Coronary artery (tissue), 2 donors: ENCODE data around the gene DIP2A.

ENCODE experiments used
- DNase-seq: peaks from one replicate; pipeline ENCODE4 v3.0.0-alpha.2; 2017; ENCODE audit warnings: low spot score
- H3K27ac ChIP-seq, 2 donors: fragments of 200-600 bp; sonication (generic); one replicate each; pipeline ENCODE4 v1.5.1; 2016 to 2019
- H3K4me3 ChIP-seq: fragments of 200-600 bp; sonication (generic); 2 replicates; pipeline ENCODE4 v1.5.1; 2016; ENCODE audit warnings: mild to moderate bottlenecking, moderate library complexity
- TF ChIP-seq, protein P1 (sequence below): fragments of 200-600 bp; sonication (generic); IDR thresholded peaks from one replicate; pipeline ENCODE4 v1.5.1; 2019; ENCODE audit warnings: antibody characterized with exemption

DIP2A gene

DNA sequence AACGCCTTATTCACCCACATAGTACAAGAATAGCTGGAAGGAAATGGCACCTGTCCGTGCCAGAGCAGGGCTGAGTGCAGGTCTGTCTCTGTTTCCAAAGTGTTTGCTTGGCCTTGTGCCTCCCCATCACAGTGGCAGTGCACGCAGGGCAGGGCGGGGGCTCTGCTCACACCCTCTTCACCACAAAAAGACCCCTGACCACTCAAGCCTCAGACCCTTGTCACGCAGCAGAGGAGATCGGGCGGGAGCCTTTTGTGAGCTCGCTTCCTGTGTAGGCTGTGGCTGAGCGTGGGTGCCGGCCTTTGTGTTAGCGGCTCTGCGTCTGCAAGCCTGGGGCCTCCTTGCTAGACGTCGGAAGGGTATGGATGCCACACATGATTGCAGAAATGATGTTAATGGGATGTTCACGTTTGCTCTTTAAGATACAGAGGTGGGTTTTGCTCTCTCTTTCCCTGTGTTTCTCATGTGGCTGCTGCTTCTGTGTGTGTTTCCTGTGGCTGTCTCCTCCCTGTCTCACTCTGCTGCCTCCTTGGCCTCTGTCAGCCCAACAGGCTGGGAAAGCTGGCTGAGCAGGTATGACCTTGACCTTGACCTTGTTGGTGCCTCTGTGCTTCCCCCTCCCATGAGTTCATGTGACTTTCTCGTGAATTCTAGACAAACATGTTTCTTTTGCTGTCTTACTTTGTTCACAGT is 100.7 kb downstream of the DIP2A start:
- no peak overlapping the region for H3K27ac ChIP-seq
- no peak overlapping the region for H3K4me3 ChIP-seq

DNA sequence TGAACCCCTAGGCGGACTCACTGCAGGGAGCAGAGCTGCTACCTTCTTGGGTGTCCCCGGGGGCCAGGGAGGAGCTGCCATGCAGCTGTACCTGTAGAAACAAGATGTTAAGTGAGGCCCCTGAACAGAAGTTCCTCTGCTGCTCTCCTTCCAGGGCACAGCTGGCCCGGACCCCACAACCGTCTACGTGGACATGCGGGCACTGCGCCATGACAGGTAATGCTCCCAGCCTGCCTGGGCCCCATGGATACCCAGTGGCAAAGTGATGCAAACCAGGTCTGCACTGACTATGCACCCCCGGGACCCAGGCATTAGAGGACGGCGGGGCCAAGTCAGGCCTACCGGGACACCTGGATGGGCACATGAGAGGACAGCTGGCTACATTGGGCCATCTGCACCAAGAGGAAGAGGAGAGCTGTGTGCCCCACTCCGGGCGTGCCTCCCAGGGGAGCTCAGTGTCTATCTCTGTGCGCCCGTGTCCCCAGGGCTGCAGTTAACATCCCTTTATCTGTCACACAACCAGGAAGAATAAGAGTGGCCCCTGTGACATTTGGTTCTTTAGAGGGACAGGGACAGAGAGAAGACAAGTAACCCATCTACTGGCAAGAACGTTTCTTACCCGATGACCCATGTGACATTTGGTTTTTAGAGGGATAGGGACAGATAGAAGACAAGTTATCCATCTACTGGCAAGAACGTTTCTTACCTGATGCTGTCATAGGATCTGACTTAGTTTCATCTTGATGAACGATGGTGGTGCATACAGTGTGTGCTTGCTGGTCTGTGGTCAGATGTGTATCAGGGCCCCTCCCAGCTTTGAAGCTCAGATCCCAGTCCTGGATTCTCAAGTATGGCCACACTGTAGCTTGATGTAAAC is 102.1 kb downstream of the DIP2A start:
- DNase-seq = no peak
- TF ChIP-seq, protein P1, sequence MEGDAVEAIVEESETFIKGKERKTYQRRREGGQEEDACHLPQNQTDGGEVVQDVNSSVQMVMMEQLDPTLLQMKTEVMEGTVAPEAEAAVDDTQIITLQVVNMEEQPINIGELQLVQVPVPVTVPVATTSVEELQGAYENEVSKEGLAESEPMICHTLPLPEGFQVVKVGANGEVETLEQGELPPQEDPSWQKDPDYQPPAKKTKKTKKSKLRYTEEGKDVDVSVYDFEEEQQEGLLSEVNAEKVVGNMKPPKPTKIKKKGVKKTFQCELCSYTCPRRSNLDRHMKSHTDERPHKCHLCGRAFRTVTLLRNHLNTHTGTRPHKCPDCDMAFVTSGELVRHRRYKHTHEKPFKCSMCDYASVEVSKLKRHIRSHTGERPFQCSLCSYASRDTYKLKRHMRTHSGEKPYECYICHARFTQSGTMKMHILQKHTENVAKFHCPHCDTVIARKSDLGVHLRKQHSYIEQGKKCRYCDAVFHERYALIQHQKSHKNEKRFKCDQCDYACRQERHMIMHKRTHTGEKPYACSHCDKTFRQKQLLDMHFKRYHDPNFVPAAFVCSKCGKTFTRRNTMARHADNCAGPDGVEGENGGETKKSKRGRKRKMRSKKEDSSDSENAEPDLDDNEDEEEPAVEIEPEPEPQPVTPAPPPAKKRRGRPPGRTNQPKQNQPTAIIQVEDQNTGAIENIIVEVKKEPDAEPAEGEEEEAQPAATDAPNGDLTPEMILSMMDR = no peak
- Histone ChIP-seq H3K4me3 (no peak overlapping the region), H3K27ac (no peak overlapping the region)

More for the DNA sequence above, 100.7 kb downstream of the DIP2A start:
- DNase-seq = no peak
- TF ChIP-seq, protein P1 = no peak

DNA sequence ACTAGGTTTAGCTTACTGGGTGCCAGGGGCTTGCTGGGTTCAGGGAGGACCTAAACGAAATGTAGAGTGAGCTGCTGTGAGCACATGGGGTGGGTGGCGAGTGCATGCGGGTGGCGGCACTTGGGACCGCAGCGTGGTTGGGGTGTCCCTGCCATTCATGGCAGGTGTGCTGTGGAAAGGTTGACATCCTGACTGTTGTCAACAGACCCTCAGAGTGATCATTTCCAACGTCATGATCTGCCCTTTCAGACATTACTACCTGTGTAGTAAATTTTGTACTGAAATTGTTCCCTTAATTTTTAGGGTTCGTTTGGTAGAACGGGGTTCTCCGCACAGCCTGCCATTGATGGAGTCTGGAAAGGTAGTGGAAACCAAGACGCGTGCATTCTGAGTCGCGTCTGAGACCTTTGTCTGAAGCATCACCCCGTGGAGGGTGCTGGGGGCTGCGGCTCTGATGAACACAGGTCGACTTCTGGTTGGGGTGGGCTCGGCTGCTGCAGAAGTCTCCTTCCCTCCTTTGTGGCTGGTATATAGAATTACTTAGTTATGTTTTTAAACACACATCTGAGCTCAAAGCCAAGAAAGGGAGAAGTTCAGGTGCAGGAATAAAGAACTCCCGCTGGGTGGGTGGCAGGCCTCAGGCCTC is 102.9 kb downstream of the DIP2A start:
- TF ChIP-seq, protein P1 = no peak
- Histone ChIP-seq H3K27ac (no peak overlapping the region), H3K4me3 (no peak overlapping the region)
- DNase-seq = no peak

DNA sequence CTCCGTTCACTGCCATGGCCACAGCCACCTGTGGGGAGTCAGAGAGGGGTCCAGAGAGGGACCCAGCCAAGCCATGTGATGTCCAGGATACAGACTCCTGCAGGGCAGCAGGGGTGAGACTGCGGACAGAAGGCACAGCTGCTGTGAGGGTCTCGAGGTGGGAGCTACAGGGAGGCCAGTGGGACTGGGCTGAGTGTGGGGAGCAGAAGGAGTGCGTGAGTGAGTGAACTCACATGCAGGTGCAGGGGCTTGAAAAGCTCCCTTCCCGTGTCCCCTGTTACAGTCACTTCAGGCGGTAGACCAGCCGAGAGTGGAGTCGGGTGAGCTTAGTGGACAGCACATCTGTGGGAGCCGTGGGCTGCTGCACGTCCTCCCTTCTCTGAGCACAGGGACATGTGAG is 103.8 kb downstream of the DIP2A start:
- no peak for DNase-seq
- TF ChIP-seq, protein P1 = no peak
- no peak overlapping the region for H3K27ac ChIP-seq
- H3K4me3 ChIP-seq = no peak overlapping the region

DNA sequence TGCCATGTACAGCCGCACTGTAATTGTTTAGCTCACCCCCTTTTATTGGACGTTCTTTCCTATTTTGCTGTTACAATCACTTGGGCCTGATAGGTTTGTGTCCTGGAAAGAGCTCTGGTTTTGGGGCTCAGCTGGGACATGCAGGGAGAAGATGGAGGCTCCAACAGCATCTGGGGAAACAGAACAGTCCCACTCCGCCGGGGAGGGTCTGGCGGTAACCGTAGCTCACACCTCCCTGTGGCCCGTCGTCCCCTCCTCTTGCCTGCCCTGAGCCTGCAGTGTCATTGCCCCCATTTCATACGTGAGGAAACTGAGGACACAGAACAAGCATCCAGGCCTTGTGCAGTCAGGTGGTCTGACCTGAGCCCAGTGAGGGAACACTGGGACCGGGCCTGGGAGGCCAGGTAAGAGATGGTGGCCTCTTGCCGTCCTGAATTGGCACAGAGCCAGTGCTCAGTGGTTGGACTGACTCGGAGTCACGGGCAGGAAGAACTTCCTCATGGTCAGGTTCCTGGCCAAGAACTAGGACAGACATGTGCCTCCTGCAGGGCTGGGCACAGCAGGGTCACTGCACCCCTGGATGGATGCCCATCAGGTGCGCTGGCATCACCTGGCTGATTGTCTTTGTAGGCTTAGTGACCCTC is 104.4 kb downstream of the DIP2A start:
- H3K4me3 ChIP-seq = no peak overlapping the region
- no peak overlapping the region for H3K27ac ChIP-seq
- TF ChIP-seq, protein P1 = no peak
- no peak for DNase-seq

DNA sequence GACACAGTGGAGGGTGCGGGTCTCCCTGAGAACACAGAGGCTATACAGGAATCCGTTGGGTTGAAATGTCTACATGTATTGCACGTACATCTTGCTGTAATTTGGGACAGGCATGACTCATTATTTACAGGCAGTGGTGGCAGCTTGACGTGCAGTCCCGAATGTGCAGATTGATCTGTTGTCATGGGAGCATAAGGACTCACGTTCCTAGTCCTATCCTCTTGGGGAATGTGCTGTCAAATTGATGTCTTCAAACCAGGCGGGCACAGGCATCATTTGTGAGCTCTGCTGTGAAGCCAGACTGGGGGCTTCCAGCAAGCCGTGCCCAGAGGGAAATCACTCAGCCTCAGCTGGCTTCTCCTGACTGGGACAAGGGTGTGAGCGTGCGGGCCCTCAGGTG is 105.7 kb downstream of the DIP2A start:
- DNase-seq = no peak
- TF ChIP-seq, protein P1 = no peak
- Histone ChIP-seq H3K27ac (no peak overlapping the region), H3K4me3 (no peak overlapping the region)
